Cardiac muscle cell (in vitro differentiated cells and primary cell): Measurements from ENCODE around the gene INTS2. TPM values are rescaled to one million over a fixed set of nuclear protein-coding genes. Genes with fewer than 3 reads are reported as not detected.
"Not testable (repeated sequence)": the region's sequence is repeated elsewhere in the genome, so short reads cannot be mapped to it uniquely, and the experiment has no call there.

Source experiments
- DNase-seq, 2 donors: peaks; one replicate each; pipeline versions ENCODE4 v3.0.0 to v3.0.0-alpha.2; 2010 to 2017; ENCODE audit warnings: low read depth in 1 of 2, low spot score in 1 of 2
- H3K27ac ChIP-seq: fragments of 200-600 bp; sonication (generic); 2 replicates; pipeline ENCODE4 v1.5.1; 2016
- H3K27me3 ChIP-seq: fragments of 200-600 bp; sonication (generic); 2 replicates; pipeline ENCODE4 v1.6.0; 2016; ENCODE audit warnings: control low read depth
- H3K36me3 ChIP-seq: fragments of 200-600 bp; sonication (generic); 2 replicates; pipeline ENCODE4 v1.5.1; 2016; ENCODE audit warnings: control low read depth
- H3K4me1 ChIP-seq: fragments of 200-600 bp; sonication (generic); 2 replicates; pipeline ENCODE4 v1.8.1; 2017; ENCODE audit warnings: low read depth, mild to moderate bottlenecking, mixed run types
- H3K4me3 ChIP-seq: fragments of 200-600 bp; sonication (generic); 2 replicates; pipeline ENCODE4 v1.5.1; 2016; ENCODE audit warnings: mild to moderate bottlenecking
- H3K9me3 ChIP-seq: fragments of 200-600 bp; sonication (generic); 2 replicates; pipeline ENCODE4 v1.5.1; 2017; ENCODE audit warnings: low read depth, mild to moderate bottlenecking, control low read depth
- polyA plus RNA-seq: library from polyadenylated mRNA; unstranded; fragments of >200 nt; fragmentation: Nextera tagmentation; extraction: Ambion mirVana; gene quantifications from 2 replicates; pipeline ENCODE4 v1.2.1, GENCODE V29; 2016
- total RNA-seq: library from RNA; depleted of rRNA; stranded (reverse); fragments of >200 nt; gene quantifications from 2 replicates; pipeline ENCODE4 v1.2.3, GENCODE V29; 2016
- TF ChIP-seq, protein P1 (sequence below): IDR thresholded peaks from 2 replicates; pipeline ENCODE4 v1.5.1; 2012; ENCODE audit warnings: low read depth, mild to moderate bottlenecking, low read length

INTS2 gene
- total and polyA plus RNA-seq, 2 experiments from 2014 or later: 4.2 to 12.9 TPM

- Histone ChIP-seq H3K4me3 (no peak overlapping the region), H3K27me3 (no peaks in the 10 kb centered on the region), H3K36me3 (peaks cover 52% of the 10 kb centered on the region), H3K4me1 (no peaks in the 10 kb centered on the region), H3K27ac (no peak overlapping the region), H3K9me3 (no peaks in the 10 kb centered on the region)
- DNase-seq: no peak
- TF ChIP-seq, protein P1, sequence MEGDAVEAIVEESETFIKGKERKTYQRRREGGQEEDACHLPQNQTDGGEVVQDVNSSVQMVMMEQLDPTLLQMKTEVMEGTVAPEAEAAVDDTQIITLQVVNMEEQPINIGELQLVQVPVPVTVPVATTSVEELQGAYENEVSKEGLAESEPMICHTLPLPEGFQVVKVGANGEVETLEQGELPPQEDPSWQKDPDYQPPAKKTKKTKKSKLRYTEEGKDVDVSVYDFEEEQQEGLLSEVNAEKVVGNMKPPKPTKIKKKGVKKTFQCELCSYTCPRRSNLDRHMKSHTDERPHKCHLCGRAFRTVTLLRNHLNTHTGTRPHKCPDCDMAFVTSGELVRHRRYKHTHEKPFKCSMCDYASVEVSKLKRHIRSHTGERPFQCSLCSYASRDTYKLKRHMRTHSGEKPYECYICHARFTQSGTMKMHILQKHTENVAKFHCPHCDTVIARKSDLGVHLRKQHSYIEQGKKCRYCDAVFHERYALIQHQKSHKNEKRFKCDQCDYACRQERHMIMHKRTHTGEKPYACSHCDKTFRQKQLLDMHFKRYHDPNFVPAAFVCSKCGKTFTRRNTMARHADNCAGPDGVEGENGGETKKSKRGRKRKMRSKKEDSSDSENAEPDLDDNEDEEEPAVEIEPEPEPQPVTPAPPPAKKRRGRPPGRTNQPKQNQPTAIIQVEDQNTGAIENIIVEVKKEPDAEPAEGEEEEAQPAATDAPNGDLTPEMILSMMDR: no peak
Observed at GRCh38 chr17:61907361-61907760, 20.4 kb downstream of the INTS2 start.

DNA sequence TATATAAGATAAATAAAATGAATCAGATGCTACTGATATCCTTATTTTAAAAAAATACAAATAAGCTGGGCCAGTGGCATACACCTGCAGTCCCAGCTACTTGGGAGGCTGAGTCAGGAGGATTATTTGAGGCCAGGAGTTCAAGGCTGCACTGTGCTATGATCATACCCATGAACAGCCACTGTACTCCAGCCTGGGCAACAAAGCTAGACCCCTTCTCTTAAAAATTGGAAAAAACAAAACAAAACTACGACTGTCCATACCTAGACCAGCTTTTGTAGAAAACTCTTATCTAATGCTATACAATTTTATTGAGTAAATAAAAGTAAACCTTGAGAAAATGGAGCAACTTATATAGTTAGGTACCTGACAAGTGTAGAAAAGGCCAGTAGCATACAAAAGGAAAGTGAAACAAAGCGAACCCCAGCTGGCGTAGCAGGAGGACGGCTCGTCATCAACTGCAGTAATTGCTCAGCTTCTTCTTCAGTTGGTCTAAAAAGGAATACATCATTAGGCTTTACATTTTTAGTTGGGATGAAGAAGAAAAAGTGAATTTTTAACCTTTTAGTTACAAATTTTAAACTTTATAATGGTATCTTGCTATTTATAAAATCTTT is 23.6 kb downstream of the INTS2 start:
- Histone ChIP-seq H3K4me3 (no peak overlapping the region), H3K36me3 (peaks cover 36% of the 10 kb centered on the region), H3K4me1 (no peaks in the 10 kb centered on the region), H3K9me3 (no peaks in the 10 kb centered on the region), H3K27me3 (no peaks in the 10 kb centered on the region), H3K27ac (no peak overlapping the region)
- TF ChIP-seq, protein P1: no peak
- no peak for DNase-seq

GRCh38 chr17:61903251-61903650 is 24.5 kb downstream of the INTS2 start:
- H3K9me3 ChIP-seq: no peaks in the 10 kb centered on the region
- H3K27ac ChIP-seq: no peak overlapping the region
- TF ChIP-seq, protein P1: no peak
- no peaks in the 10 kb centered on the region for H3K4me1 ChIP-seq
- no peak for DNase-seq
- H3K27me3 ChIP-seq: no peaks in the 10 kb centered on the region
- H3K36me3 ChIP-seq: peaks cover 40% of the 10 kb centered on the region
- no peak overlapping the region for H3K4me3 ChIP-seq

GRCh38 chr17:61897548-61898180 is 30.1 kb downstream of the INTS2 start:
- TF ChIP-seq, protein P1: no peak
- Histone ChIP-seq H3K36me3 (peaks cover 22% of the 10 kb centered on the region), H3K4me3 (no peak overlapping the region), H3K27ac (no peak overlapping the region), H3K27me3 (no peaks in the 10 kb centered on the region), H3K9me3 (no peaks in the 10 kb centered on the region), H3K4me1 (no peaks in the 10 kb centered on the region)
- no peak for DNase-seq

DNA sequence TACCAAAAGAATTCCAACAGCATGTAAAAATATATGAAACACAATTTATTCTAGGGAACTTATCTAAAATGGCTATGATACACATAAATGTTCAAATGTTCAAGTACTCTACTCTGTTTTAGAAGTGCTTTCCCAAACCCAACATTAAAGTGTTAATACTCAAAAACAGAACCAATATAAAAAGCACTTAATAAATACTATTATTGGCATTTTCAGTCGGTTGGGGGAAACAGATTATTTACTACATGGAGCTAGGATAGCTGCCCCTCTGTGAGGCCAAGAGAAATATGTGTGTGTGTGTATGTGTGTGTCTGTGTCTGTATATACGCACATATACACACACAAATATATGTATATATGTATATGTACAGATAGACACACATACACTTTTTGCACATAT is 32.4 kb downstream of the INTS2 start:
- no peaks in the 10 kb centered on the region for H3K9me3 ChIP-seq
- no peak for DNase-seq
- no peak overlapping the region for H3K4me3 ChIP-seq
- TF ChIP-seq, protein P1: no peak
- H3K36me3 ChIP-seq: peaks cover 15% of the 10 kb centered on the region
- no peak overlapping the region for H3K27ac ChIP-seq
- no peaks in the 10 kb centered on the region for H3K27me3 ChIP-seq
- H3K4me1 ChIP-seq: no peaks in the 10 kb centered on the region

- DNase-seq, H3K4me1 ChIP-seq, H3K27me3 ChIP-seq, H3K4me3 ChIP-seq, H3K27ac ChIP-seq, H3K9me3 ChIP-seq: not testable (repeated sequence)
- H3K36me3 ChIP-seq: peaks cover 15% of the 10 kb centered on the region
Observed at GRCh38 chr17:61894310-61894709, 33.5 kb downstream of the INTS2 start.

DNA sequence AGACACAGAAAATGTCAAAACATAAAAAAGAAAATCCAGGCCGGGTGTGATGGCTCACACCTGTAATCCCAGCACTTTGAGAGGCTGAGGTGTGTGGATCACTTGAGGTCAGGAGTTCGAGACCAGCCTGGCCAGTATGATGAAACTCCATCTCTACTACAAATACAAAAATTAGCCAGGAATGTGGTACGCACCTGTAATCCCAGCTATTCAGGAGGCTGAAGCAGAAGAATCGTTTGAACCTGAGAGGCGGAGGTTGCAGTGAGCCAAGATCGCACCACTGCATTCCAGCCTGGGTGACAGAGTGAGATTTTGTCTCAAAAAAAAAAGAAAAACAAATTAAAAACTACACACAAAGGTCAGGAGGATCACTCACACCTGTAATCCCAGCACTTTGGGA is 40.0 kb downstream of the INTS2 start:
- H3K4me1 ChIP-seq, H3K9me3 ChIP-seq, H3K4me3 ChIP-seq, DNase-seq, H3K27me3 ChIP-seq, H3K27ac ChIP-seq: not testable (repeated sequence)
- peaks cover 18% of the 10 kb centered on the region for H3K36me3 ChIP-seq

DNA sequence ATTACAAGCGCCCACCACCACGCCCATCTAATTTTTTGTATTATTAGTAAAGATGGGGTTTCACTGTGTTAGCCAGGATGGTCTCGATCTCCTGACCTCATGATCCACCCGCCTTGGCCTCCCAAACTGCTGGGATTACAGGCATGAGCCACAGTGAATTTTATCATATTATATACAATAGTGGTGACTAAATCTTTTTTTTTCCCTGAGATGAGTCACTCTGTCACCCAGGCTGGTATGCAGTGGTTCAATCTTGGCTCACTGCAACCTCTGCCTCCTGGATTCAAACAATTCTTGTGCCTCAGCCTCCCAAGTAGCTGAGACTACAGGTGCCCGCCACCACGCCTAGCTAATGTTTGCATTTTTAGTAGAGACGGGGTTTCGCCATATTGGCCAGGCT is 41.9 kb downstream of the INTS2 start:
- not testable (repeated sequence) for H3K9me3 ChIP-seq, H3K27ac ChIP-seq, H3K4me3 ChIP-seq, H3K27me3 ChIP-seq, H3K4me1 ChIP-seq
- DNase-seq: peak in 1 of 2 donors; percentile 5
- H3K36me3 ChIP-seq: peaks cover 22% of the 10 kb centered on the region
